AG10803 (cell line): ENCODE results near the gene SLC12A3.

Experiments
- DNase-seq: peaks from one replicate; pipeline ENCODE4 v3.0.0; 2010; ENCODE audit warnings: low read depth
- H3K4me3 ChIP-seq: 2 replicates; pipeline ENCODE4 v1.5.1; 2011; ENCODE audit warnings: mild to moderate bottlenecking, low read length, control low read depth
- CTCF ChIP-seq: conservative IDR thresholded peaks from 2 replicates; pipeline ENCODE4 v1.5.1; 2011; ENCODE audit warnings: mild to moderate bottlenecking, low read length, control low read depth, inconsistent platforms

The SLC12A3 gene

DNA sequence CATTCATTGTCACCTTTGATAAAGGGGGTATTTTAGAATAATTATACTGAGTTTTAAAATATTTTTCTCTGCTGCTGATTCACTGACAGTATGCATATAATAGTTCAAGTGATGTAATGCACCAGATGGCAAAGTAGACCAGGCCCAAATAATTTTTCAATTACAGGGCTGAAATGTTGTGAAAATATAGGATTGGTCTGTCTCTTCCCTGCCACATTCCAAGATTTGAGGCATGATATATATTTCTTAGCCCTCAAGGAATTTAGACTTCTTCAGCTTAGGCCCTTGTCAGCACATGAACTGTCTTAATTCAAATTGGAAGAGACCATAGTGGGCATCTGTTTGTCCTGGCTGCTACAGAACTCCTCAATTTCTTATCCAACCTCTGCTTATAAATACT is 39.2 kb upstream of the SLC12A3 start:
- TF ChIP-seq CTCF, result no peak
- H3K4me3 ChIP-seq, result no peak overlapping the region
- peak; percentile 56 for DNase-seq

DNA sequence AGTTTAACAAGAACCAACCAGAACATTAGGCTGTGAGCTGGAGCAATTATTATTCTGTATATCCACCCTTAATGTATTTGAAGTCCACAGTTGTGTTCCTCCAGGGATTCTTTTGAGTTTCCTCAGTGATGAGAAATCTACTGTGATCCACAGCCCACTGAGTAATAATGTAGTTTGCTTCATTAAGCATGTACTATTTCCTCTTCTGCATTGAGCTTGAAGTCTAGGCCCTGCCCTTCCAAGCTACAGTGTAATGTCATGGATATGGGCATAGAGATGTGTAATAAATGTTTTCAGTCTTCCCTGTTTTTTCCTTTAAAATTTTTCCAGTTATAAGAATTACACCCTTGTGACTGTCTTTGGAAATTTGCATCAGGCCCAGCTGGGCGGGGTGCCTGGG is 36.4 kb upstream of the SLC12A3 start:
- DNase-seq, result no peak
- no peak for TF ChIP-seq CTCF
- H3K4me3 ChIP-seq, result no peak overlapping the region

DNA sequence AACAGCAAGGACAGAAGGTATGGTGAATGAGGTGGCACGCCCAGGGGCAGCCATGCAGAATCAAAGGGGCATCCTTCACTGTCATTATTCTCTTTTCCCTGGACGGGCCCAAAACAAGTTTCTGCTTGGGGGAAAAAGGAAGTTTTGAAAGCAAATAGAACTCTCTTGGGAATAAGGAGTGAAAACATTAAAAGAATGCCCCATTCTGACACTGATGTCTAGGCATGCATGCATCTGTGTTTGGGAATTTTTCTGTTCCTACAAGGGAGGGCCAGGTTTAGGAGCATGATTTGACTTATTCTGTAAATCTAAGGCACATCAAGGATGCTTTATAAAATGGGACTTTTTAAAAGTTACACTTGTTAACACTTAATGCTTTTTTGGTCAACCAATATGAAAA is 34.3 kb upstream of the SLC12A3 start:
- TF ChIP-seq CTCF, result no peak
- DNase-seq, result peak; percentile 73
- H3K4me3 ChIP-seq, result no peak overlapping the region

DNA sequence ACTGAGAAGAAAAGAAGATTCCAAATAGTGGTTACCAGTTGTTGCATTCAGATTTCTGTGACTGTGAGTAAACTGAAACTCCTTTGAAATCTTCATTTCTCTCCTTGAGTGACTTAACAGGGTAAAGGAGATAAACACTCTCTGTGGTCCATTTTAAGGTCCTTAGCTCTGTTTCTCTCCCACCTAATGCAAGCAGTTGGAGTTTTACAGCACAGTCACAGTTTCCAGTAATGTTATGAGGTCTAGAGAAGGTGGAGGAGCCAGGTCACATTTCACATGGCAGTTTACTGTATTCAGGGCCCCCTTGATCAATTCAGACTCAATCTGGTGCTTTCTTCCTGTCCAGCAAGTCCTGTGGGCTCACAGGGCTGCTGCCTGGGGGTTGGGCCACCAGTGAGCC is 32.2 kb upstream of the SLC12A3 start:
- DNase-seq, result no peak
- no peak overlapping the region for H3K4me3 ChIP-seq
- TF ChIP-seq CTCF, result no peak

DNA sequence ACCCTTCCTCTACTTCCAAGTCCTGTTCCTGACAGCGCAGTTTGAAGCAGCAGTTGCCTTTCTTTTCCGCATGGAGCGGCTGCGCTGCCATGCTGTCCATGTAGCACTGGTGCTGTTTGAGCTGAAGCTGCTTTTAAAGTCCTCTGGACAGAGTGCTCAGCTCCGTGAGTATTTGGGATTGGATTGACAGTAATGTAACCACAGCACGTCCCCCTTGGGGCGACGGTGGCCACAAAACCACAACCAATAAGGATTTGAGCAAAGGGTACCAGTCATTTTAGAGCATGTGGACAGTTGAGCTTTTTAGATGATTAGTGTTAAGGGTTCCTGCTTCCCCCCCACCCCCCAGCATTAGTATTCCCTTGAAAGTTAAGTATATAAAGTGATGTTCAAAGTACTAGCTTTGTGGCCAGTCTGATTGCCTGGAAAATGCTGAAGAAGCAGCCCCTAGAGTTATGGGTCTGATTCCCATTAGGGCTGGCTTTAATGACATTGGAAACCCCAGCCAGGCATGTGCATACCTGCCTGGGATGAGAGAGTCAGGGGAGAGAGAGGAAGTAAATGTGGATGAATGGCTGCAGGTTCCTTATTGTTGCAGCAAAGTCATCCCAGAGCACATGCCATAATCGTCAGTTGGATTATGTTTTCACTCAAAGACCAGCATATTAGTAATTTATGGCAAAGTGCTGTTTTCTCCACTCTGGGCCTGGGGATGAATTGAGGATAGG is 31.6 kb upstream of the SLC12A3 start:
- DNase-seq, result no peak
- no peak overlapping the region for H3K4me3 ChIP-seq
- TF ChIP-seq CTCF, result no peak

DNA sequence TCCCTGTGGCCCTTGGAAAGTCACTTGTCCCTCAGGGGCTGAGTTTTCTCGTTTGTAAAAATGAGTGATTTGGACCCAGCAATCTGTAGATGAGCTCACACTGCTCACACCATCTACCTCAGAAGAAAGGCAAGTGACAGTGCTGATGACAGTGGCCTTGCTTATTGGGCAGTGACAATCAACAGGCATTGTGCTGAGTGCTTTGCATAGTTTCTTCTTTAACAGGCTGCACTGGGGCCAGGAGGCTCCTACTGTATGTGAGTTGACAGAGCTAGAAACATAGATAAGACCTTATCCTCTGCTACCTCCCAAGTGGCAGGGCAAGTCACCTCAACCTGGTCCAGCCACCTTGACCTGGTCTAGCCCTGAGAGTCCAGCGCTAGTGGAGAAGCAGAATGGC is 29.7 kb upstream of the SLC12A3 start:
- DNase-seq, result no peak
- TF ChIP-seq CTCF, result no peak
- no peak overlapping the region for H3K4me3 ChIP-seq

GRCh38 chr16:56836410-56837230 is 28.4 kb upstream of the SLC12A3 start:
- no peak for TF ChIP-seq CTCF
- DNase-seq, result peak; percentile 18

More at GRCh38 chr16:56836410-56837230, 28.4 kb upstream of the SLC12A3 start:
- no peak overlapping the region for H3K4me3 ChIP-seq
